ENCODE data around the gene HFM1.
"Not testable (repeated sequence)": the region's sequence is repeated elsewhere in the genome, so short reads cannot be mapped to it uniquely, and the experiment has no call there.

Gene HFM1, protein sequence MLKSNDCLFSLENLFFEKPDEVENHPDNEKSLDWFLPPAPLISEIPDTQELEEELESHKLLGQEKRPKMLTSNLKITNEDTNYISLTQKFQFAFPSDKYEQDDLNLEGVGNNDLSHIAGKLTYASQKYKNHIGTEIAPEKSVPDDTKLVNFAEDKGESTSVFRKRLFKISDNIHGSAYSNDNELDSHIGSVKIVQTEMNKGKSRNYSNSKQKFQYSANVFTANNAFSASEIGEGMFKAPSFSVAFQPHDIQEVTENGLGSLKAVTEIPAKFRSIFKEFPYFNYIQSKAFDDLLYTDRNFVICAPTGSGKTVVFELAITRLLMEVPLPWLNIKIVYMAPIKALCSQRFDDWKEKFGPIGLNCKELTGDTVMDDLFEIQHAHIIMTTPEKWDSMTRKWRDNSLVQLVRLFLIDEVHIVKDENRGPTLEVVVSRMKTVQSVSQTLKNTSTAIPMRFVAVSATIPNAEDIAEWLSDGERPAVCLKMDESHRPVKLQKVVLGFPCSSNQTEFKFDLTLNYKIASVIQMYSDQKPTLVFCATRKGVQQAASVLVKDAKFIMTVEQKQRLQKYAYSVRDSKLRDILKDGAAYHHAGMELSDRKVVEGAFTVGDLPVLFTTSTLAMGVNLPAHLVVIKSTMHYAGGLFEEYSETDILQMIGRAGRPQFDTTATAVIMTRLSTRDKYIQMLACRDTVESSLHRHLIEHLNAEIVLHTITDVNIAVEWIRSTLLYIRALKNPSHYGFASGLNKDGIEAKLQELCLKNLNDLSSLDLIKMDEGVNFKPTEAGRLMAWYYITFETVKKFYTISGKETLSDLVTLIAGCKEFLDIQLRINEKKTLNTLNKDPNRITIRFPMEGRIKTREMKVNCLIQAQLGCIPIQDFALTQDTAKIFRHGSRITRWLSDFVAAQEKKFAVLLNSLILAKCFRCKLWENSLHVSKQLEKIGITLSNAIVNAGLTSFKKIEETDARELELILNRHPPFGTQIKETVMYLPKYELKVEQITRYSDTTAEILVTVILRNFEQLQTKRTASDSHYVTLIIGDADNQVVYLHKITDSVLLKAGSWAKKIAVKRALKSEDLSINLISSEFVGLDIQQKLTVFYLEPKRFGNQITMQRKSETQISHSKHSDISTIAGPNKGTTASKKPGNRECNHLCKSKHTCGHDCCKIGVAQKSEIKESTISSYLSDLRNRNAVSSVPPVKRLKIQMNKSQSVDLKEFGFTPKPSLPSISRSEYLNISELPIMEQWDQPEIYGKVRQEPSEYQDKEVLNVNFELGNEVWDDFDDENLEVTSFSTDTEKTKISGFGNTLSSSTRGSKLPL (N-terminal part only)

GRCh38 chr1:91404151-91405012, at the start of gene HFM1:
Gene HFM1 (minus strand): TSS chr1:91404837. CDS start chr1:91401082, 3,755 bp downstream.
- DNase-seq (ENCODE audit: low read depth in 1 of 2, low spot score in 1 of 2): peak in 1 of 2 donors; percentile 33

- no peak for DNase-seq (ENCODE audit: low read depth in 1 of 2, low spot score in 1 of 2)
These were observed 49.5 kb upstream of the HFM1 start for GRCh38 chr1:91454136-91454535.

- DNase-seq (ENCODE audit: low read depth in 1 of 2, low spot score in 1 of 2): no peak
These were observed 45.6 kb upstream of the HFM1 start for GRCh38 chr1:91450260-91450659.

GRCh38 chr1:91447782-91448181, 43.1 kb upstream of the HFM1 start:
- DNase-seq (ENCODE audit: low read depth in 1 of 2, low spot score in 1 of 2): not testable (repeated sequence)

GRCh38 chr1:91441980-91442379, 37.3 kb upstream of the HFM1 start:
- not testable (repeated sequence) for DNase-seq (ENCODE audit: low read depth in 1 of 2, low spot score in 1 of 2)

- DNase-seq (ENCODE audit: low read depth in 1 of 2, low spot score in 1 of 2): no peak
These were observed 36.2 kb upstream of the HFM1 start for GRCh38 chr1:91440847-91441246.

DNA sequence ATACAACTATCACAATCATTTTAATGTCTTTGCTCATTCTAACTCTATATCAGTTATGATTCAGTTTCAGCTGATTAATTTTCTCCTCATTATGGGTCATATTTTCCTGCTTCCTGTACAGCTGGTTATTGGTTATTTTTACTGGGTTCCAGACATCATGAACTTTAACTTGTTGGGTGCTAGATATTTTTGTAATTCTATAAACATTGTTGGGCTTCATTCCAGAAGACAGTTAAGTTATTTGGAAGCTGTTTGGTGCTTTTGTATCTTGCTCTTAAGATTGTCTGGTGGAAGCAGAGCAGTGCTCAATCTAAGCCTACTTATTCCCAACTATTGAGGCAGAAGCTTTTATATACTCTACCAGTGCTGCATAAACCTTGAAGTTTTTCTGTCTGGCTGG, 34.4 kb upstream of the HFM1 start:
- no peak for DNase-seq (ENCODE audit: low read depth in 1 of 2, low spot score in 1 of 2)

- no peak for DNase-seq (ENCODE audit: low read depth in 1 of 2, low spot score in 1 of 2)
These were observed 23.7 kb upstream of the HFM1 start for GRCh38 chr1:91428182-91428798.

DNA sequence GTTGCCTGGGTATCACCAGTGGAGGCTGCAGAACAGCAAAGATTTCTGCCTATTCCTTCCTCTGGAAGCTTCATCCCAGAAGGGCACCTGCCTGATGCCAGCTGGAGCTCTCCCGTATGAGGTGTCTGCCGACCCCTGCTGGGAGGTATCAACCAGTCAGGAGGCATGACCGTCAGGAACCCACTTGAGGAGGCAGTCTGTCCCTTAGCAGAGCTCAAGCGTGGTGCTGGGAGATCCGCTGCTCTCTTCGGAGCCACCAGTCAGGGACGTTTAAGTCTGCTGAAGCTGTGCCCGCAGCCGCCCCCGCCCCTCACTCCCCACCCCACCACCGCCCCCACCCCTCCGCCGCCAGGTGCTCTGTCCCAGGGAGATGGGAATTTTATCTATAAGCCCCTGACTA, 23.1 kb upstream of the HFM1 start:
- no peak for DNase-seq (ENCODE audit: low read depth in 1 of 2, low spot score in 1 of 2)

DNA sequence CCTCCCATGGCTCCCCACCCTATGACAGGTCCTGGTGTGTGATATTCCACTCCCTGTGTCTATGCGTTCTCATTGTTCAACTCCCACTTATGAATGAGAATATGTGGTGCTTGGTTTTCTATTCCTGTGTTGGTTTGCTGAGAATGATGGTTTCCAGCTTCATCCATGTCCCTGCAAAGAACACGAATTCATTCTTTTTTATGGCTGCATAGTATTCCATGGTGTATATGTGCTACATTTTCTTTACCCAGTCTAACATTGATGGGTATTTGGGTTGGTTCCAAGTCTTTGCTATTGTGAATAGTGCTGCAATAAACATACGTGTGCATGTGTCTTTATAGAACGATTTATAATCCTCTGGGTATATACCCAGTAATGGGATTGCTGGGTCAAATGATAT, 17.9 kb upstream of the HFM1 start:
- not testable (repeated sequence) for DNase-seq (ENCODE audit: low read depth in 1 of 2, low spot score in 1 of 2)

- no peak for DNase-seq (ENCODE audit: low read depth in 1 of 2, low spot score in 1 of 2)
These were observed 7.7 kb upstream of the HFM1 start for GRCh38 chr1:91412371-91412770.

- DNase-seq (ENCODE audit: low read depth in 1 of 2, low spot score in 1 of 2): no peak
These were observed 2.2 kb upstream of the HFM1 start for GRCh38 chr1:91406773-91407389.

GRCh38 chr1:91402023-91402422, 2.6 kb downstream of the HFM1 start:
- DNase-seq (ENCODE audit: low read depth in 1 of 2, low spot score in 1 of 2): no peak

DNA sequence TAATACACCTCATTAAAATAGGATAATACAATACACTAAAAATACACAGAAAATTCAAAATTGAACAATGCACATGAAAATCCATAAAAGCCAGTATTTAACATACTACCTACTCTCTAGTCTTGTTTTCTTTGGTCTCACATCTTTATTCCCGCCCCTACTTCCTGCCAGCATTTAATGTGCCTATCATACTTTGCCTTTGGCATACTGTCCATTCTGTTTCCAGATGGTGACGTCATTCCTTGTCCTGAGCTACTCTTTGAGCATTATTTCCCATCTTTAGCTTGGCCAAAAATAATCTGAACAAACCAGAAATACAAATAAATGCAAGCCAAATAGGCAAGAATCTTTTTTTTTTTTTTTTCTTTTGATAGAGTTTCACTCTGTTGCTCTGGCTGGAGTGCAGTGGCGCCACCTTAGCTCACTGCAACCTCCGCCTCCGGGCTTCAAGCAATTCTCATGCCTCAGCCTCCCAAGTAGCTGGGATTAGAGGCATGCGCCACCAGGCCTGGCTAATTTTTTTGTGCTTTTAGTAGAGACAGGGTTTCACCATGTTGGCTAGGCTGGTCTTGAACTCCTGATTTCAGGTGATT, 4.4 kb downstream of the HFM1 start:
- no peak for DNase-seq (ENCODE audit: low read depth in 1 of 2, low spot score in 1 of 2)

DNA sequence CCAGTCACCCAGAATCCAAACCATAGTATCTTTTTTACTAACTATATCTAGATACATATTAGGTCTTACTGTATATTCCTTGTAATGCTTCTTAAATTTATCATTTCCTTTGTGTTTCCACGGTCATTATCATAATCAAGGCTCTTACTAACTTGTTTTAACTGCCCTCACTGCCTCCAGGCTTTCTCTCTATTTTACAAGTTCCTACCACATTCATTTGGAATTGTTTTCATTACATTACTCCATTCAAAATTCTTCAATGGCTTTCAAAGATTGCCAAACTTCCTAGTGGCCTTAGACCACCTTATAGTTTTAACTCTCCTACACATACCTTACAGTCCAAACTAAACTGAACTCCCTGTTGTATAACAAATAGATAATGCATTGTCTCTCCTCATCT, 6.3 kb downstream of the HFM1 start:
- DNase-seq (ENCODE audit: low read depth in 1 of 2, low spot score in 1 of 2): no peak

DNA sequence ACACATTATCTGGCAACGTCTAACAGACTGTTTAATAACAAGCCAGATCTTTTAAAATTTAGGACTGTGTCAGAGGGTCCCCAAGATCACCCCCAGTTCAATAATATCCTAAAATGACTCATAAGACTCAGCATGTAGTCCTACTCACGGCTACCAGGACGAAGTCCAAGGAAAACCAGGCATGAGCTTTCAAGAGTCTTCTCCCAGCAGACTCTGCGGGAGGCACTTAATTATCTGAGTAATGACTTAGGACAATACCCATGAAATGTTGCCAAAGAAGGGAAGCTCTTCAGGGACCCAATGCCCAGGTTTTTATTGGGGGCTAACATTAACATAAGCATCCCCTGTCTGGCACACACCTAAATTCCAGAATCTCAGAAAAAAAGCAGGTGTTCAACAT, 7.0 kb downstream of the HFM1 start:
- no peak for DNase-seq (ENCODE audit: low read depth in 1 of 2, low spot score in 1 of 2)

GRCh38 chr1:91393042-91393441, 11.6 kb downstream of the HFM1 start:
- DNase-seq (ENCODE audit: low read depth in 1 of 2, low spot score in 1 of 2): no peak

- DNase-seq (ENCODE audit: low read depth in 1 of 2, low spot score in 1 of 2): no peak
These were observed 18.5 kb downstream of the HFM1 start for GRCh38 chr1:91386109-91386508.

DNA sequence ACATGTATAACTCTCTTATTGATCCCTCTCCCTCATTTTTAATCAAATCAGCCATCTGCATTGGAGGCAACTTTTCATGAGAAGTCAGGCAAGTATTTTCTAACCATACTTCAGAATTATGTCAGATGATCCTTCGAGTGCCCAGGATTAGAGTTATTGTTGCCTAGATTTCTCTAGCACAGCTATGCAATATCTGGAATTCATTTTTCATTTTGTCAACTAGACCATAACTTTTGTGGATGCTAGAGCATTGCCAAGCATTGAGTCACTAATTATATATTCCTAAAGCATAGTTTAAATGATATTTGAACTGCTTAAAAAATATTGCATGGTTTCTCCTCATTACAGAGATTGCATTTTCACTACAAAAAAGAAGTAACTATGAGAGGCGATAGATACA, 21.2 kb downstream of the HFM1 start:
- no peak for DNase-seq (ENCODE audit: low read depth in 1 of 2, low spot score in 1 of 2)
